Stimulated activated CD4-positive, alpha-beta T cell treated with anti-CD3 and anti-CD28 coated beads, Interleukin-1b, Interleukin-23, amount 100 ng/mL, for 1 hour (primary cell): ENCODE measurements around the gene KCNS1.
"Not testable (repeated sequence)": the region's sequence is repeated elsewhere in the genome, so short reads cannot be mapped to it uniquely, and the experiment has no call there.

Experiments
- DNase-seq, 2 donors: peaks; one replicate each; pipeline ENCODE4 v3.0.0-alpha.2; 2020; ENCODE audit warnings: low read depth in 2 of 2

KCNS1 gene

GRCh38 chr20:45100563-45101245 is at the start of gene KCNS1:
KCNS1 (minus strand) TSS chr20:45101127; CDS start chr20:45099236, 1,891 bp downstream.
- DNase-seq, result no peak

- DNase-seq, result no peak
Measured at GRCh38 chr20:45149062-45149461, 48.1 kb upstream of the KCNS1 start.

GRCh38 chr20:45140836-45141235 is 39.9 kb upstream of the KCNS1 start:
- DNase-seq, result no peak

- DNase-seq, result not testable (repeated sequence)
Measured at GRCh38 chr20:45139733-45140375, 38.9 kb upstream of the KCNS1 start.

- peak in 1 of 2 donors; percentile 24 for DNase-seq
Measured at GRCh38 chr20:45138561-45139300, 37.8 kb upstream of the KCNS1 start.

- no peak for DNase-seq
Measured at GRCh38 chr20:45136911-45137310, 36.0 kb upstream of the KCNS1 start.

GRCh38 chr20:45128099-45128498 is 27.2 kb upstream of the KCNS1 start:
- no peak for DNase-seq

GRCh38 chr20:45124365-45124764 is 23.4 kb upstream of the KCNS1 start, which contains the start of gene WFDC12:
WFDC12 (minus strand) TSS chr20:45124465; CDS start chr20:45124447, 18 bp downstream.
- no peak for DNase-seq

GRCh38 chr20:45121388-45121787 is 20.5 kb upstream of the KCNS1 start:
- no peak for DNase-seq

GRCh38 chr20:45119556-45120266 is 18.8 kb upstream of the KCNS1 start:
- DNase-seq, result no peak

- DNase-seq, result no peak
Measured at GRCh38 chr20:45118028-45118427, 17.1 kb upstream of the KCNS1 start.

GRCh38 chr20:45117581-45117980 is 16.7 kb upstream of the KCNS1 start:
- DNase-seq, result no peak

- DNase-seq, result no peak
Measured at GRCh38 chr20:45115829-45116228, 14.9 kb upstream of the KCNS1 start.

GRCh38 chr20:45115386-45115774 is 14.5 kb upstream of the KCNS1 start:
- DNase-seq, result no peak

GRCh38 chr20:45114465-45115385 is 13.8 kb upstream of the KCNS1 start, which contains the start of gene WFDC5:
WFDC5 (minus strand) TSS chr20:45115174; CDS start chr20:45115083, 91 bp downstream.
- no peak for DNase-seq

- no peak for DNase-seq
Measured at GRCh38 chr20:45113865-45114264, 12.9 kb upstream of the KCNS1 start.

GRCh38 chr20:45112754-45113153 is 11.8 kb upstream of the KCNS1 start:
- DNase-seq, result no peak

GRCh38 chr20:45111799-45112471 is 11.0 kb upstream of the KCNS1 start:
- DNase-seq, result no peak

GRCh38 chr20:45111285-45111684 is 10.4 kb upstream of the KCNS1 start:
- no peak for DNase-seq

- DNase-seq, result no peak
Measured at GRCh38 chr20:45110301-45110700, 9.4 kb upstream of the KCNS1 start.
